Stomach (tissue), 9 donors: ENCODE results near the gene ACOT7. TPM values are rescaled to one million over a fixed set of nuclear protein-coding genes. Genes with fewer than 3 reads are reported as not detected.
"Not testable (repeated sequence)": the region's sequence is repeated elsewhere in the genome, so short reads cannot be mapped to it uniquely, and the experiment has no call there.

Source experiments
- DNase-seq, 2 donors: peaks; one replicate each; pipeline versions ENCODE4 v3.0.0 to v3.0.0-alpha.2; 2013 to 2019
- H3K27ac ChIP-seq, 5 donors: fragments of 200-600 bp in 4 of 5; sonication (generic) in 4 of 5; one replicate each; pipeline ENCODE4 v1.5.1; 2013 to 2019; ENCODE audit warnings: mild to moderate bottlenecking in 1 of 5, moderate library complexity in 1 of 5
- H3K27me3 ChIP-seq, 3 donors: fragments of 200-600 bp; sonication (generic); one replicate each; pipeline ENCODE4 v1.5.1; 2017 to 2019; ENCODE audit warnings: mixed run types in 1 of 3
- H3K36me3 ChIP-seq, 4 donors: fragments of 200-600 bp; sonication (generic); 1 replicate in 3 of 4; 2 replicates in 1 of 4; pipeline ENCODE4 v1.5.1; 2016 to 2019
- H3K4me1 ChIP-seq, 4 donors: fragments of 200-600 bp; sonication (generic); one replicate each; pipeline ENCODE4 v1.5.1; 2016 to 2019
- H3K4me3 ChIP-seq, 4 donors: fragments of 200-600 bp; sonication (generic) in 3 of 4; one replicate each; pipeline ENCODE4 v1.5.1; 2016 to 2019; ENCODE audit warnings: mild to moderate bottlenecking in 1 of 4
- H3K9me3 ChIP-seq, 4 donors: fragments of 200-600 bp; sonication (generic); one replicate each; pipeline ENCODE4 v1.5.1; 2016 to 2019
- EP300 ChIP-seq: sonication (generic); formaldehyde crosslinking; IDR thresholded peaks from one replicate; pipeline ENCODE4 v1.6.1; 2017; ENCODE audit warnings: antibody characterized with exemption
- POLR2A ChIP-seq, 4 donors: fragments of 450-650 bp; IDR thresholded peaks; one replicate each; pipeline ENCODE4 v1.6.1; 2016; ENCODE audit warnings: antibody characterized with exemption in 4 of 4, control low read depth in 2 of 4, mild to moderate bottlenecking in 1 of 4, moderate library complexity in 1 of 4
- POLR2AphosphoS5 ChIP-seq, 3 donors: sonication (generic); formaldehyde crosslinking; IDR thresholded peaks; one replicate each; pipeline ENCODE4 v1.6.1; 2016; ENCODE audit warnings: antibody characterized with exemption in 3 of 3
- WGBS, 5 donors: extraction: QIAGEN DNeasy Blood & Tissue Kit in 3 of 5; methylation state at CpG; one replicate each; pipeline versions ENCODE4 v1.1.5 to v1.1.7; 2013 to 2018; 5-methylcytosine and 5-hydroxymethylcytosine counted together
- intact Hi-C: fragments of 100-400 bp; cut with DNase I; formaldehyde crosslinking; loops from one replicate; pipeline ENCODE4 v1.15.1; 2023; ENCODE audit warnings: low total_unique reads
- polyA plus RNA-seq, 3 donors: library from polyadenylated mRNA; stranded (reverse); fragments of 200-250 nt; gene quantifications; one replicate each; pipeline ENCODE4 v1.2.3, GENCODE V29; 2013
- total RNA-seq, 5 donors: library from RNA; depleted of rRNA; stranded (reverse); fragments of >200 nt; gene quantifications; one replicate each; pipeline versions ENCODE4 v1.1.0 to v1.2.3, GENCODE V29; 2014 to 2016
- TF ChIP-seq, protein P1 (sequence below), 7 experiments: fragments of 450-650 bp in 4 of 7; fragments of 200-600 bp in 3 of 7; sonication (generic) in 3 of 7; IDR thresholded peaks; one replicate each; pipeline ENCODE4 v1.5.1; 2016 to 2019; ENCODE audit warnings: antibody characterized with exemption in 7 of 7, control low read depth in 2 of 7, mild to moderate bottlenecking in 1 of 7
- donor health status: healthy with polysubstance abuse.
- donor health status: Bipolar disorder and iron deficiency.
- donor health status: healthy.

The ACOT7 gene
- total and polyA plus RNA-seq, 8 donors = 9.4 to 69.8 (median 19.4) TPM; not detected in 1

DNA sequence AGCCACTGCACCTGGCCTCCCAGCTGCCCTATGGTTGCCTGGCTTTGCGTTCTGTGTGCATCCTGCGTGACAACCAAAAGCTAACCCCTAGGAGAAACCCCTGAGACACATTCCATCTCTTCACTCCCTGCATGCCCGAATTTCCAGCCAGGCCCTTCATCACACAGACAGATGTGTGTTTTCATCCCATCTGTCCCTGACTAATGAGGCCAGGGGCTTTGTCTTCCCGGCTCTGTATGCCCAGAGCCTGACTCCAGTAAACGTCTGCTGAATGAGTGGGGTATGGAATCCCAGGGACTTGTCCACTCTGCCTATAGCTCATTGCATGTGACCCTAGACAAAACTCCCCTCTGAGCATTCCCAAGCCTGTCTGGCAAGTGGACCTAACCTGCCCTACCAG, 40.6 kb upstream of the ACOT7 start:
- 67 to 78% (median 71%) methylated on average over 5 of the region's 5 CpGs for WGBS, 5 donors
- Histone ChIP-seq H3K36me3 (no peaks in the 10 kb centered on the region), H3K4me3 (no peak overlapping the region), H3K9me3 (no peaks in the 10 kb centered on the region), H3K4me1 (peaks cover 0 to 3% (median 0%) of the 10 kb centered on the region in 4 donors), H3K27ac (no peak overlapping the region), H3K27me3 (peaks cover 0 to 66% (median 17%) of the 10 kb centered on the region in 3 donors)
- no peak for DNase-seq
- intact Hi-C loops = no loop called here
- TF ChIP-seq EP300 = no peak
- no peak for TF ChIP-seq POLR2AphosphoS5 (IDR thresholded peaks at IDR 0.05)
- TF ChIP-seq POLR2A (IDR thresholded peaks at IDR 0.05) = no peak
- TF ChIP-seq, protein P1, sequence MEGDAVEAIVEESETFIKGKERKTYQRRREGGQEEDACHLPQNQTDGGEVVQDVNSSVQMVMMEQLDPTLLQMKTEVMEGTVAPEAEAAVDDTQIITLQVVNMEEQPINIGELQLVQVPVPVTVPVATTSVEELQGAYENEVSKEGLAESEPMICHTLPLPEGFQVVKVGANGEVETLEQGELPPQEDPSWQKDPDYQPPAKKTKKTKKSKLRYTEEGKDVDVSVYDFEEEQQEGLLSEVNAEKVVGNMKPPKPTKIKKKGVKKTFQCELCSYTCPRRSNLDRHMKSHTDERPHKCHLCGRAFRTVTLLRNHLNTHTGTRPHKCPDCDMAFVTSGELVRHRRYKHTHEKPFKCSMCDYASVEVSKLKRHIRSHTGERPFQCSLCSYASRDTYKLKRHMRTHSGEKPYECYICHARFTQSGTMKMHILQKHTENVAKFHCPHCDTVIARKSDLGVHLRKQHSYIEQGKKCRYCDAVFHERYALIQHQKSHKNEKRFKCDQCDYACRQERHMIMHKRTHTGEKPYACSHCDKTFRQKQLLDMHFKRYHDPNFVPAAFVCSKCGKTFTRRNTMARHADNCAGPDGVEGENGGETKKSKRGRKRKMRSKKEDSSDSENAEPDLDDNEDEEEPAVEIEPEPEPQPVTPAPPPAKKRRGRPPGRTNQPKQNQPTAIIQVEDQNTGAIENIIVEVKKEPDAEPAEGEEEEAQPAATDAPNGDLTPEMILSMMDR (IDR thresholded peaks at IDR 0.05) = no peak

DNA sequence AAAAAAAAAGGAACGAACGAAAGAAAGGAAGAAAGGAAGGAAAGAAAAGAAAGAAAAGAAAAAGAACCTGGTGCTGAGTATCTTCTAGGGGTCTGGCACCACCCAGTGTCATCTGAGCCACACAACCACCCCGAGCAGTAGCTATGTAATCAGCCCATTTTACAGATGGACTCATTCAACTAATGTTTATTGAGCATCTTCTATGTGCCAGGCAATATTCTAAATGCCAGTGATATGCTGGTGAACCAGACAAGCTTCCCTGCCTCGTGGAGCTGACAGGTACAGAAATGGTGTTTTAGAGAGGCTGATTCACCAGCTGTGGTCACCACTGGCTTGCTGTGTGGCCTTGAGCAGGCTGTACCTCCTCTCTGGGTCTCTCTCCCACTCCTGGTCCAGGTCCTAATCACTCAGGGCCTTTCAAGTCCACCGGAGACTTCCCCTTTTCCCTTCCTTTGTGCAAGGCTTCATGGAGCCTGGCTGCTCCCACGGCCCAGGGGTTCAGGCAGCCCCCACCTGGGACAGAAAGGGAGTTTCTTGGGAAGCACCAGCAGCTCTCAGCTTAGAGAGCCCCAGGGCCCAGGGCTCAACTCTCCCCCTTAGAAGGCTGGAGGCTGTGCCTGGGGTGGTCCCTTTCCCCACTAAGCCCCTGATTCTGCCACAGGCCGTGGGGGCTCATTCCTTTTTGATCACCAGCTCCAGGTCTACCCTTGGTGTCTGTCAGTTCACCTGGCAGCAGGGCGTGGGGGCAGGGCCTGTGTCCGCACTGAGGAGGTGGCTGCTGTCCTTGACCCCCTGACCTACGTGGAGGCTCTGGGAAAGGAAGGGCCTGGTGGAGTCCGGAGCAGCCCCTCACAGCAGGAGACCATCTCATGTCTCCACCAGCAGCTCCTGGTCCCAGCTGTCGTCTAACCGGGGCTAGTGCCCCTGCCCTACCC, 38.3 kb upstream of the ACOT7 start:
- H3K36me3 ChIP-seq, H3K27ac ChIP-seq, DNase-seq, intact Hi-C loops, H3K4me3 ChIP-seq, H3K9me3 ChIP-seq: not testable (repeated sequence)
- H3K4me1 ChIP-seq = peaks cover 7 to 16% (median 13%) of the 10 kb centered on the region in 4 donors
- 75 to 84% (median 79%) methylated on average over 6 to 13 of the region's 13 CpGs for WGBS, 5 donors
- H3K27me3 ChIP-seq = peaks cover 11 to 66% (median 22%) of the 10 kb centered on the region in 3 donors

DNA sequence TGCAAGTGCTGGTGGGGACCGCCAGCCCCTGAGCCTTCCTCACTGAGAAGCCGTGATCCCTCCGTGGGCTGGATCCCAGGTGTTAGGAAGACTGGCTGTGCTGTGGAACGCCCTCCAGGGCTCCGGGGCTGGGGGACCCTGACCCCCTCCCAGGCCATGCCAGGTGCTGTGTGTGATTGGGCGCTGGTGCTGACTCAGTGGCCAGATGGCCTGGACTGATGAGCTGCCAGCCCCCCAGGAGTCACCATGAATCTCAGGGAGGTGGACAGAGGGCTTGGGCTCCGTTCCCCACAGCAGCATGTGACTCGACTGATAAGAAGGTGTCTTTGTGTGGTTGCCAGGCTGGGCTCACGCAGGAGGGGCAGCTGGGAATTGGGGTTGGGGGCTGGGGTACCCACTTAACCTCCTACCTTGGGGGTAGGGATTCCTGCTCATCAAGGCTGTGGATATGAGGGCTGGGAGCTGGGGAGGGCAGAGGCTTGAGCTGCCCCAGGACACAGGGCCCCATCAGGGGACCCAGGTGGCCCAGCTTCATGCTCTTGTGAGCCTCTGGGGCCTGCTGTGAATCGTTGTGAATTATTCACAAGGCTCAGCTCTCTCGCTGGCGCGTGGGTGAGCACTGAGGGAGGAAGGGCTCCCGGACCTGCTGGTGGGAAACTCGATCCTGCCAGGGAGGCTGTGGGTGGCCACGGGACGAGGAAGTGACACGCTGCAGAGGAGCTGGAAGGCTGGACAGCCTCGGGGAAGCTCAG, 36.3 kb upstream of the ACOT7 start:
- intact Hi-C loops, H3K4me3 ChIP-seq, H3K36me3 ChIP-seq, DNase-seq, H3K27ac ChIP-seq, H3K9me3 ChIP-seq: not testable (repeated sequence)
- WGBS, 5 donors = 30 to 43% (median 40%) methylated on average over 17 to 19 of the region's 19 CpGs
- peaks cover 11 to 36% (median 27%) of the 10 kb centered on the region in 4 donors for H3K4me1 ChIP-seq
- H3K27me3 ChIP-seq = peaks cover 13 to 72% (median 43%) of the 10 kb centered on the region in 3 donors

DNA sequence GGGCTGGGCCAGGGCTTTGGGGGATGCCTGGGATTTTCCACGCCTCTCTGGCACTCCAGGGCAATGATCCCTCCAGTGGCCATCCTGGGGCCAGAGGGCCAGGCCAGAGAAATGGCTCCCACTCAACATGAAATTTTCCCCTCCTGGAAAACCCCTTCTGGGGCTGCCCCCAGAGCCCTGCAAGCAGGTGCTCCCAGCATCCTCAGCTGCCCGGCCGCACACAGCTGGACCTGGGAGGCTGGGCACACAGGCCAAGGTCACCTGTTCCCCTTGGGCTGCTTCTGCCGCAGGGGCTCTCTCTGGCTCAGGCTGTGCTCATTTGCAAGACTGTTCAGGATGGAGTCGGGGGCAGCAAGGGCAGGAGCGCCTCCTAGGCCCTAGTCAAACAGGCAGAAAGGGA, 34.9 kb upstream of the ACOT7 start:
- Histone ChIP-seq H3K27me3 (peaks cover 21 to 86% (median 57%) of the 10 kb centered on the region in 3 donors), H3K4me1 (peaks cover 25 to 49% (median 41%) of the 10 kb centered on the region in 4 donors)
- WGBS, 5 donors = 81 to 88% (median 87%) methylated on average over 4 to 6 of the region's 6 CpGs; no CpG with 5 or more reads in 1 of the 5 donors
- DNase-seq, H3K27ac ChIP-seq, H3K4me3 ChIP-seq, H3K9me3 ChIP-seq, intact Hi-C loops, H3K36me3 ChIP-seq: not testable (repeated sequence)

DNA sequence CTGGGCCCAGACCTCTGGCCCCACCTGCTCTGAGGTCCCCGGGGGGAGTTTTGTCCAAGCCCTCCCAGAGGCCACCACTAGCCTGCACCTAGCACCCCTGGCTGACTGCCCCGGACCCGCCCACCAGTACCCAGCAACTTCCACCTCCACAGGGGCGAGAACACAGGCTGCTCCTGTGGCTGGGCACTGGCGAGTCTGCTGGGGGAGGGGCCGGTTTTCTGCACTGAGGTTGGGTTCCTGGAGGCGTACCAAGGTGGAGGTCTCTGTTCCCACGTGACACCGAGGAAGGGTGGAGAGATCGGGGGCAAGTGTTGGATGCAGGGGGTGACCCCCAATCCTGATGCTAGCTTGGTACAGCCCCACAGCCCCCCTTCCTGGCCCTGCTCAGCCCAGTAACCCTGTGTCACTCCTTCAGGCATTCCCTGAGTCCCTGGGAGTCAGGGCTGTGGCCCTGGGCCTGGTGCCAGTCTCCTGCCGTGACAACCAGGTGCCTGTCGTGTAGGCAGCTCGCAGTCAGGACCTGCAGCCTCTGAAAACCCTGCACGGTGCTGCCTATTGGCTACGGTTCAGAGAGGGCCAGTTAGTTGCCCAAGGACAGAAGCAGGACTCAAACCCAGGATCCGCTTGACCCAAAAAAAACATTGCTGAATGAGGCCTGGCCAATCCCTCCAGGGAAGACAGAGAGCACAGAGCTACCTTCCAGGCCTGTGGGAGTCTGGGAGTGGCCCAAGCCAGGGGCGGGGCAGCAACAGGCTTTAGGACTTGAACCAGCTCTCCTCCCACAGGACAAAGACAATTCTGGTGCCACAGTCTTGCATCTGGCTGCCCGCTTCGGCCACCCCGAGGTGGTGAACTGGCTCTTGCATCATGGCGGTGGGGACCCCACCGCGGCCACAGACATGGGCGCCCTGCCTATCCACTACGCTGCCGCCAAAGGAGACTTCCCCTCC, 34.1 kb upstream of the ACOT7 start:
- no peaks in the 10 kb centered on the region for H3K36me3 ChIP-seq
- peak; percentile 49 to 83 for DNase-seq
- H3K4me1 ChIP-seq = peaks cover 30 to 55% (median 48%) of the 10 kb centered on the region in 4 donors
- no peaks in the 10 kb centered on the region for H3K9me3 ChIP-seq
- intact Hi-C loops = no loop called here
- peaks cover 21 to 93% (median 64%) of the 10 kb centered on the region in 3 donors for H3K27me3 ChIP-seq
- H3K27ac ChIP-seq = no peak overlapping the region
- no peak overlapping the region for H3K4me3 ChIP-seq
- WGBS, 5 donors = 44 to 61% (median 48%) methylated on average over 15 to 26 of the region's 26 CpGs
- TF ChIP-seq, protein P1 (IDR thresholded peaks at IDR 0.05) = no peak
- TF ChIP-seq POLR2AphosphoS5 (IDR thresholded peaks at IDR 0.05) (no peak), EP300 (no peak), POLR2A (IDR thresholded peaks at IDR 0.05) (no peak)
